GM12892 (cell line): ENCODE results near the gene SPAG8.

Experiments
- POLR2A ChIP-seq: IDR thresholded peaks from 2 replicates; pipeline ENCODE4 v1.6.1; 2011; ENCODE audit warnings: low read depth, low read length, control low read depth
- POLR2AphosphoS5 ChIP-seq: IDR thresholded peaks from 2 replicates; pipeline ENCODE4 v1.6.1; 2011; ENCODE audit warnings: low read depth, low read length, control low read depth

GRCh38 chr9:35759795-35760194 lies 52.3 kb downstream of the SPAG8 start:
- TF ChIP-seq POLR2A, result no peak
- no peak for TF ChIP-seq POLR2AphosphoS5
